AG04450 (cell line): ENCODE data around the gene PPP1R14D. TPM values are rescaled to one million over a fixed set of nuclear protein-coding genes. Genes with fewer than 3 reads are reported as not detected.

ENCODE experiments used
- CTCF ChIA-PET: fragments of 300-600, 350-600 bp; formaldehyde crosslinking; extraction: SDS; loops from one replicate; lab custom pipeline; 2022; ENCODE audit warnings: antibody characterized with exemption, inconsistent platforms; lab: Charles Lee
- POLR2A ChIA-PET: fragments of 350-600 bp; formaldehyde crosslinking; extraction: SDS; loops from one replicate; lab custom pipeline; 2021; ENCODE audit warnings: antibody characterized with exemption, inconsistent platforms; lab: Yijun Ruan, JAX
- DNase-seq: peaks from one replicate; pipeline ENCODE4 v3.0.0-alpha.2; 2011; ENCODE audit warnings: low read depth, low spot score
- H3K27ac ChIP-seq: one replicate; pipeline ENCODE4 v1.5.1; 2012; ENCODE audit warnings: low read depth, low read length, control low read depth
- H3K27me3 ChIP-seq: one replicate; pipeline ENCODE4 v1.6.0; 2012; ENCODE audit warnings: low read length; ENCODE audit not compliant: control insufficient read depth, insufficient read depth
- H3K4me3 ChIP-seq: 2 replicates; pipeline ENCODE4 v1.5.1; 2011; ENCODE audit warnings: mild to moderate bottlenecking, low read depth, low read length, control low read depth
- H3K9me3 ChIP-seq: 2 replicates; pipeline ENCODE4 v1.5.1; 2012; ENCODE audit warnings: low read length; ENCODE audit not compliant: control insufficient read depth, insufficient read depth
- CTCF ChIP-seq: IDR thresholded peaks from 2 replicates; pipeline ENCODE4 v1.5.1; 2011; ENCODE audit warnings: low read depth, low read length, control low read depth, inconsistent platforms
- polyA plus RNA-seq: library from polyadenylated mRNA; depleted of rRNA; stranded (reverse); fragments of >200 nt; gene quantifications from 2 replicates; pipeline ENCODE4 v1.2.3, GENCODE V29; 2011

The PPP1R14D gene
- polyA plus RNA-seq, 1 experiment: not detected

GRCh38 chr15:40807888-40808461 is 20.5 kb downstream of the PPP1R14D start:
- no peak for TF ChIP-seq CTCF
- Histone ChIP-seq H3K9me3 (no peaks in the 10 kb centered on the region; the same call in 1 of the 2 replicates), H3K27me3 (no peaks in the 10 kb centered on the region), H3K27ac (no peak overlapping the region), H3K4me3 (peak overlapping the region; percentile 98)
- ChIA-PET POLR2A (no interaction called here), CTCF (interaction anchor here (0.6 kb wide), 1 partner anchor 59 kb away, joined by 3 read pairs; no protein-coding TSS in a partner anchor)
- DNase-seq: no peak

GRCh38 chr15:40807028-40807887 is 21.2 kb downstream of the PPP1R14D start, which contains the start of the genes DNAJC17 and ZFYVE19:
Gene DNAJC17 (minus strand): TSS chr15:40807473. CDS start chr15:40807446, 27 bp downstream.
Gene ZFYVE19 (plus strand): TSS chr15:40807089. CDS start chr15:40807590, 501 bp downstream.
- ChIA-PET POLR2A (interaction anchor here (0.8 to 1.4 kb wide), 2 partner anchors 8 to 556 kb away, joined by 3 to 4 read pairs; no protein-coding TSS in a partner anchor), CTCF (no interaction called here)
- no peak for TF ChIP-seq CTCF
- H3K9me3 ChIP-seq: no peaks in the 10 kb centered on the region; the same call in 1 of the 2 replicates
- H3K27ac ChIP-seq: peak within 1 kb of the TSS; percentile 57
- peak; percentile 91 for DNase-seq
- no peaks in the 10 kb centered on the region for H3K27me3 ChIP-seq
- H3K4me3 ChIP-seq: peak within 1 kb of the TSS; percentile 98

- H3K27me3 ChIP-seq: no peaks in the 10 kb centered on the region
- H3K9me3 ChIP-seq: no peaks in the 10 kb centered on the region; the same call in 1 of the 2 replicates
- peak overlapping the region; percentile 98 for H3K4me3 ChIP-seq
- H3K27ac ChIP-seq: no peak overlapping the region
- DNase-seq: no peak
- no peak for TF ChIP-seq CTCF
- ChIA-PET CTCF (no interaction called here), POLR2A (interaction anchor here (0.8 to 1.4 kb wide), 2 partner anchors 9 to 557 kb away, joined by 3 to 4 read pairs; no protein-coding TSS in a partner anchor)
Measured at GRCh38 chr15:40806672-40807027, 21.9 kb downstream of the PPP1R14D start.

GRCh38 chr15:40803688-40804087 is 24.8 kb downstream of the PPP1R14D start:
- Histone ChIP-seq H3K9me3 (no peaks in the 10 kb centered on the region; the same call in 1 of the 2 replicates), H3K4me3 (no peak overlapping the region), H3K27ac (no peak overlapping the region), H3K27me3 (no peaks in the 10 kb centered on the region)
- POLR2A ChIA-PET: no interaction called here
- CTCF ChIA-PET: interaction anchor here (0.6 to 0.7 kb wide), 2 partner anchors 214 to 266 kb away, joined by 4 to 5 read pairs; no protein-coding TSS in a partner anchor
- no peak for TF ChIP-seq CTCF
- no peak for DNase-seq
